ENCODE results near the gene ABCF1.

Gene ABCF1

DNA sequence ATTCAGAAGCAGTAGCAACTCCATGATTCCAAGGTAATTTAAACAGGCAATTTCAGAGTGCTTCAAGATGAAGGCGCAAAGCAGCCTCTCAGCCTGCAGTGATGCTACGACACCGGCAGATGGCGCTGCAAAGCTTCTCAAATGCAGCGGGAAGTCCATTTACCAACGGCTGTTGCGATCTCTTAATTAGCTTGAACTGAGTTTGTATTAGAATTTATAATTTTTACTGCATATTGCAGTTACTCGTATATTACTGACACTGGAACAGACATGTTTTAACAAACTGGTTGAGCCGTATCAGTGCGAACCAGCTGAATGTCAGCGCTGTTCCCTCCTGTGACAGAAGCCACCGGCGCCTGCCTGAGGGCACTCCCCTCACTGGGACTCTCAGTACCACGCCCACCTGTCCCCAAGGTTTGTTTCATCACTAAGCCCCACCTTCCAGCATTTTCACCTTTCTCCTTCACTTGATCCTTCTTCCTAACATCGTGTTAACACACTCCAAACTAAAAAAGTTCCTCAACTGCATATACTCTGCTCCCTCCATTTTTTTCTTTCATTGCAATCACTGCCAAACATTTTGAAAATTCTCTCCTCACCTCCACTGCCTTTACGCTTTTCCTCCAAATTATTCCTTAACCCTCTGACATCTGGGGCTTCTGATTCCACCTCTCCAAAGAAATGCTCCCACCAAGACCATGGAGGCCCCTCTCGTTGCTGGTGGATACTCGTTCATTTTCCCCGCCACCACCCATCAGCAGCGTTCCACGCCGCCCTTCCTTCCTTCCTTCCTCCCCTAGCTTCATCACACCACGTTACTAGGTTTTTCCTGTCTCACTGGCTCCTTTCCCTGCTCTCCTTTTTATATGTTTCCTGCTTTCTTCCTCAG, 29.5 kb upstream of the ABCF1 start:
- TF ChIP-seq, protein P1, sequence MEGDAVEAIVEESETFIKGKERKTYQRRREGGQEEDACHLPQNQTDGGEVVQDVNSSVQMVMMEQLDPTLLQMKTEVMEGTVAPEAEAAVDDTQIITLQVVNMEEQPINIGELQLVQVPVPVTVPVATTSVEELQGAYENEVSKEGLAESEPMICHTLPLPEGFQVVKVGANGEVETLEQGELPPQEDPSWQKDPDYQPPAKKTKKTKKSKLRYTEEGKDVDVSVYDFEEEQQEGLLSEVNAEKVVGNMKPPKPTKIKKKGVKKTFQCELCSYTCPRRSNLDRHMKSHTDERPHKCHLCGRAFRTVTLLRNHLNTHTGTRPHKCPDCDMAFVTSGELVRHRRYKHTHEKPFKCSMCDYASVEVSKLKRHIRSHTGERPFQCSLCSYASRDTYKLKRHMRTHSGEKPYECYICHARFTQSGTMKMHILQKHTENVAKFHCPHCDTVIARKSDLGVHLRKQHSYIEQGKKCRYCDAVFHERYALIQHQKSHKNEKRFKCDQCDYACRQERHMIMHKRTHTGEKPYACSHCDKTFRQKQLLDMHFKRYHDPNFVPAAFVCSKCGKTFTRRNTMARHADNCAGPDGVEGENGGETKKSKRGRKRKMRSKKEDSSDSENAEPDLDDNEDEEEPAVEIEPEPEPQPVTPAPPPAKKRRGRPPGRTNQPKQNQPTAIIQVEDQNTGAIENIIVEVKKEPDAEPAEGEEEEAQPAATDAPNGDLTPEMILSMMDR (IDR thresholded peaks at IDR 0.05; ENCODE audit: low read depth, low read length) = peak; percentile 99
- peak overlapping the region; percentile 35 for H3K4me3 ChIP-seq (ENCODE audit: low read depth, low read length)

DNA sequence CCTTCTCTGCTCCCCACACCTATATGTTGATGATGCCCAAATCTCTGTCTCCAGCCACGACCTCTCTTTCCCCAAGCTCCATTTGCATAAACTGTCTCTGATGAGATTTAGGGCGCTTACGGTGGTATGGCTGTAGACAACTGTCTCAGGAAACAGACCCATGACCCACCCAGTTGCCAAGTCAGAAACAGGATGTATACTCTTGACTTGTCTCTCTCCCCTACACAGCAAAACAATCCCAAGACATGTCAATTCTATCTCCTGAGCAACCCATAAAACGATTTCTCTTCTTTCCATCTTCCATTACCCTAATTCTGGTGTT, 28.9 kb upstream of the ABCF1 start:
- DNase-seq = no peak
- TF ChIP-seq, protein P1 (IDR thresholded peaks at IDR 0.05; ENCODE audit: low read depth, low read length) = no peak

More for the DNA sequence above, 29.5 kb upstream of the ABCF1 start:
- no peaks in the 10 kb centered on the region for H3K9me3 ChIP-seq
- peaks cover 3% of the 10 kb centered on the region for H3K27me3 ChIP-seq
- no peaks in the 10 kb centered on the region for H3K36me3 ChIP-seq
- peak; percentile 56 for DNase-seq
- no peaks in the 10 kb centered on the region for H3K4me1 ChIP-seq

DNA sequence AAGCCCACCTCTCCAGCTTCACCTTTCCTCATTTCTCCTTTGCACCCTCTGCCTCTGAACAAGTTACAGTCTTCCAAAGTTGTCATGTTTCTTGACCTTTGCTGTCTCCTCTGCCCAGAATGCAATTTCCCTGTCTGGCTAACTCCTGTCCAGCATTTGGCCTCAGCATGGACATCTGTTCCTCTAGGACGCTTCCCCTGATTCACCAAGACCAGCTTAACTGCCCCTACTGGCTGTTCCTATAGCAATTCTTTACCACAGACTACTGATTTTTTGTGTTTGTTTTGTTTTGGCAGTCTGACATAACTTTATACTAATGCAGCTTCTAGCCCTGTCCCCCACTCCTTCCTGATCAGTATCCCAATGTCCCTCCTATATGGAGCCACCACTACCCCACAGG, 28.3 kb upstream of the ABCF1 start:
- H3K9me3 ChIP-seq = no peaks in the 10 kb centered on the region
- no peaks in the 10 kb centered on the region for H3K36me3 ChIP-seq
- H3K4me3 ChIP-seq (ENCODE audit: low read depth, low read length) = no peak overlapping the region

More for the DNA sequence above, 28.9 kb upstream of the ABCF1 start:
- no peaks in the 10 kb centered on the region for H3K36me3 ChIP-seq
- H3K27me3 ChIP-seq = peaks cover 3% of the 10 kb centered on the region
- no peaks in the 10 kb centered on the region for H3K4me1 ChIP-seq
- no peak overlapping the region for H3K4me3 ChIP-seq (ENCODE audit: low read depth, low read length)
- H3K9me3 ChIP-seq = no peaks in the 10 kb centered on the region

DNA sequence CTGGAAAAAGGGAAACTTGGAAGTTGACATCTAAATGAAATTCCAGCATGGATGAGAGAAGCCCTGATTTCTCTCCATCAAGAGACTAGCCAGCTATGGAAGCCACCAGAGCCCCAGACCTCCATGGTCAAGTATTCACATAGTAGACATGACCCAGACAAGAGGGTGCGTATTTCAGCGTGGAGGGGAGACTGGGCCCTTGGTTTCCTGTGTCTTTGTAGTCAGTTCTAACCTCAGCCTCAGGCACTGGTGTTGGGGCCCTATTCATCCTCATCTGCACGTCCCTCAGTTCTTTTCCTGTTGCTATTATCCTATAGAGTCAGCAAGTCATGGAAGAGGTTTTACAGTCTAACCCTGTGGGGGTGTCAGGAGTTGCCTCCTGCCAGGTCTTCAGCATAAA, 27.4 kb upstream of the ABCF1 start:
- peaks cover 4% of the 10 kb centered on the region; the same call in 1 of the 2 replicates for H3K36me3 ChIP-seq
- H3K9me3 ChIP-seq = no peaks in the 10 kb centered on the region
- H3K4me3 ChIP-seq (ENCODE audit: low read depth, low read length) = no peak overlapping the region
- DNase-seq = no peak
- H3K27me3 ChIP-seq = no peaks in the 10 kb centered on the region; the same call in 1 of the 2 replicates
- no peaks in the 10 kb centered on the region for H3K4me1 ChIP-seq
- TF ChIP-seq, protein P1 (IDR thresholded peaks at IDR 0.05; ENCODE audit: low read depth, low read length) = no peak

More for the DNA sequence above, 28.3 kb upstream of the ABCF1 start:
- Histone ChIP-seq H3K27me3 (peaks cover 2% of the 10 kb centered on the region), H3K4me1 (no peaks in the 10 kb centered on the region)
- DNase-seq = no peak
- TF ChIP-seq, protein P1 (IDR thresholded peaks at IDR 0.05; ENCODE audit: low read depth, low read length) = no peak

DNA sequence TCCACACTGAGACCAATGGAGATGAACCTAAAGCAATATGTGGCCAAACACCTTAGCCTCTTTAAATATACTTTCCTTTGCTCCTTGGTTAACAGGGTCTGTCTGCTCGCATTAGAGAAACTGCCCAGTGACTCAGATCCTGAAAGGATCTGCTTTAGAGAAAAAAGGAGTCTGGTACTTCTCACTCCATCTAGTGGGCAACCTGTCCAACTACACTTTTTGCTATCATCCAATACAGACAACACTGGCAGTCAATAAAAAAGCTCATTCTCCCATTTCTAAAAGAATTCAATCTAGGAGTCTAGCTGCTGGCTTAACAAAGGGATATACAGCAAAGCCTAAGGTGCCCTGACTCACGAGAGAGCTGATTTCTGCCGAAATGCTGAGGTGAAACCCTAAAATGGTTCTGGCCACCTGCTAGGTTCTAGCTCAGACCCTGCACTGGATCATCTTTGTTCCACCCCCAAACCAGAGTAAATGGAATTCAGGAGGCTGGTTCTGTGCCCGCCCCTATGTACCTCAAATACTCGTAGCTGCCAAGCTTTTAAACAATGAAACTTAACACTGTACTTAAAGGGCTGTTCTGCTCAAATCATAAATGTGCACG, 26.5 kb upstream of the ABCF1 start:
- peak; percentile 26 for DNase-seq
- Histone ChIP-seq H3K4me3 (ENCODE audit: low read depth, low read length) (no peak overlapping the region), H3K27me3 (no peaks in the 10 kb centered on the region; the same call in 1 of the 2 replicates), H3K4me1 (no peaks in the 10 kb centered on the region), H3K36me3 (peaks cover 4% of the 10 kb centered on the region; the same call in 1 of the 2 replicates), H3K9me3 (no peaks in the 10 kb centered on the region)
- TF ChIP-seq, protein P1 (IDR thresholded peaks at IDR 0.05; ENCODE audit: low read depth, low read length) = peak; percentile 82

DNA sequence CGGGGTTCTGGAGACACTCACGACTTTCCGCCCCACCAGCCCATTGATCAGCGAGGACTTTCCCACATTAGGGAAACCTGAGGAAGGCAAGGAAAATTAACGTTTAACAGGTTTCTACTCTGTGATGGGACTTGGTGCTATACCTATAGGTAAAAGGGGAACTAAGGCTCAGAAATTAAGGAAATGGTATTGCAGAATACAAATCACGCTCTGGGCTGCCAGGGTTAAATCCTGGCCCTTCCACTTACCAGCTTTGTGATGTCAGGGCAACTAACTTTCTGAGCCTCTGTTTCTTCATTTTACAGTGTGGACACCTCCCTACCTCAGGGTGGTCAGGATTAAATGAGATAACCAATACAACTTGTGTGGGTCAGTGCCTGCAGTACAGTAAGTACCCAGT, 23.8 kb upstream of the ABCF1 start:
- Histone ChIP-seq H3K4me1 (no peaks in the 10 kb centered on the region), H3K27me3 (no peaks in the 10 kb centered on the region; the same call in 1 of the 2 replicates), H3K4me3 (ENCODE audit: low read depth, low read length) (no peak overlapping the region), H3K9me3 (no peaks in the 10 kb centered on the region), H3K36me3 (peaks cover 16% of the 10 kb centered on the region)
- DNase-seq = no peak
- TF ChIP-seq, protein P1 (IDR thresholded peaks at IDR 0.05; ENCODE audit: low read depth, low read length) = no peak
